ENCODE results near the gene NDUFA6. TPM values are rescaled to one million over a fixed set of nuclear protein-coding genes. Genes with fewer than 3 reads are reported as not detected.

Gene NDUFA6
- total and polyA plus RNA-seq, 2 of the 13 experiments (the other 11 are each of a cell fraction or from before 2014, with no cell fraction given): 68.5 to 87.8 TPM

- TF ChIP-seq MYPOP (CRISPR knock-in tag; IDR thresholded peaks at IDR 0.05): peak; percentile 93
- no peak; the same call in 1 of the 2 replicates for TF ChIP-seq THRA (CRISPR knock-in tag; IDR thresholded peaks at IDR 0.05; ENCODE audit: borderline replicate concordance)
- TF ChIP-seq REPIN1 (CRISPR knock-in tag; IDR thresholded peaks at IDR 0.05; ENCODE audit: borderline replicate concordance, low read depth): peak; percentile 86; the same call in 1 of the 2 replicates
- peak; percentile 60; the same call in 1 of the 2 replicates for TF ChIP-seq ZNF264 (CRISPR knock-in tag; IDR thresholded peaks at IDR 0.05)
- TF ChIP-seq STAG1 (CRISPR knock-in tag; IDR thresholded peaks at IDR 0.05): peak; percentile 90
- 0 out of 2 replicates have a peak, but pooled peaks have one; percentile 22 for TF ChIP-seq ZFP41 (CRISPR knock-in tag; IDR thresholded peaks at IDR 0.05; ENCODE audit: borderline replicate concordance)
- TF ChIP-seq TP53 (CRISPR knock-in tag; conservative IDR thresholded peaks at IDR 0.05): 0 out of 2 replicates have a peak, but pooled peaks have one; percentile 5
- TF ChIP-seq ZNF331 (CRISPR knock-in tag; IDR thresholded peaks at IDR 0.05): peak; percentile 44; the same call in 1 of the 2 replicates
- TF ChIP-seq KAT8 (CRISPR knock-in tag; IDR thresholded peaks at IDR 0.05): peak; percentile 80
- no peak; the same call in 1 of the 2 replicates for TF ChIP-seq ZBTB42 (CRISPR knock-in tag; IDR thresholded peaks at IDR 0.05)
- no peak for TF ChIP-seq REST (IDR thresholded peaks at IDR 0.05; ENCODE audit: borderline replicate concordance in 1 of 2, low read depth in 1 of 2, low read length in 2 of 2)
- peak; percentile 92 for TF ChIP-seq RBFOX2 (IDR thresholded peaks at IDR 0.05; ENCODE audit: low read depth, low read length)
- TF ChIP-seq RXRB (CRISPR knock-in tag; IDR thresholded peaks at IDR 0.05; ENCODE audit: borderline replicate concordance): peak; percentile 73; the same call in 1 of the 2 replicates
- peak; percentile 62; the same call in 1 of the 2 replicates for TF ChIP-seq ZBTB25 (CRISPR knock-in tag; IDR thresholded peaks at IDR 0.05)
- TF ChIP-seq BATF2 (CRISPR knock-in tag; IDR thresholded peaks at IDR 0.05): no peak
- TF ChIP-seq PTBP1 (IDR thresholded peaks at IDR 0.05; ENCODE audit: low read depth, low read length, poor library complexity, severe bottlenecking): no peak
- peak; percentile 85; the same call in 1 of the 2 replicates for TF ChIP-seq ZFP91 (CRISPR knock-in tag; IDR thresholded peaks at IDR 0.05; ENCODE audit: borderline replicate concordance)
Observed at GRCh38 chr22:42090596-42091454, at the start of gene NDUFA6 (continued).

All from HepG2 (cell line).